HUES48 (cell line): ENCODE measurements around the gene FAM20B.

Experiments used
- H3K27ac ChIP-seq: one replicate; pipeline ENCODE4 v1.7.0; 2013; ENCODE audit warnings: low read depth, low read length, inconsistent platforms
- H3K27me3 ChIP-seq: 2 replicates; pipeline ENCODE4 v1.6.1; 2013; ENCODE audit warnings: mild to moderate bottlenecking, low read length; ENCODE audit not compliant: control insufficient read depth, insufficient read depth
- H3K36me3 ChIP-seq: 2 replicates; pipeline ENCODE4 v1.6.1; 2013; ENCODE audit warnings: low read length; ENCODE audit not compliant: control insufficient read depth, insufficient read depth
- H3K4me1 ChIP-seq: 2 replicates; pipeline ENCODE4 v1.6.1; 2013; ENCODE audit warnings: mild to moderate bottlenecking, low read length; ENCODE audit not compliant: control insufficient read depth, insufficient read depth
- H3K4me3 ChIP-seq: 2 replicates; pipeline ENCODE4 v1.5.1; 2013; ENCODE audit warnings: mild to moderate bottlenecking, low read depth, low read length
- H3K9ac ChIP-seq: 2 replicates; pipeline ENCODE4 v1.6.1; 2013; ENCODE audit warnings: mild to moderate bottlenecking, low read depth, low read length, moderate library complexity
- H3K9me3 ChIP-seq: 2 replicates; pipeline ENCODE4 v1.6.1; 2013; ENCODE audit warnings: low read length; ENCODE audit not compliant: control insufficient read depth, insufficient read depth

The FAM20B gene

GRCh38 chr1:179053486-179053885, 27.8 kb downstream of the FAM20B start:
- no peaks in the 10 kb centered on the region for H3K27me3 ChIP-seq
- no peak overlapping the region for H3K27ac ChIP-seq
- H3K4me3 ChIP-seq = no peak overlapping the region
- H3K36me3 ChIP-seq = peaks cover 17% of the 10 kb centered on the region
- H3K4me1 ChIP-seq = peaks cover 12% of the 10 kb centered on the region
- H3K9me3 ChIP-seq = no peaks in the 10 kb centered on the region; the same call in 1 of the 2 replicates
- H3K9ac ChIP-seq = no peak overlapping the region

GRCh38 chr1:179055937-179056336, 30.2 kb downstream of the FAM20B start:
- Histone ChIP-seq H3K27me3 (no peaks in the 10 kb centered on the region), H3K4me3 (no peak overlapping the region), H3K4me1 (peaks cover 24% of the 10 kb centered on the region), H3K36me3 (peaks cover 17% of the 10 kb centered on the region), H3K27ac (no peak overlapping the region), H3K9ac (no peak overlapping the region), H3K9me3 (no peaks in the 10 kb centered on the region; the same call in 1 of the 2 replicates)

- Histone ChIP-seq H3K27ac (peak overlapping the region; percentile 60), H3K36me3 (peaks cover 18% of the 10 kb centered on the region), H3K27me3 (no peaks in the 10 kb centered on the region), H3K9me3 (no peaks in the 10 kb centered on the region; the same call in 1 of the 2 replicates), H3K4me1 (peaks cover 21% of the 10 kb centered on the region), H3K9ac (no peak overlapping the region; the same call in 1 of the 2 replicates), H3K4me3 (no peak overlapping the region)
Observed at GRCh38 chr1:179058487-179059483, 33.1 kb downstream of the FAM20B start.

GRCh38 chr1:179061360-179062282, 35.9 kb downstream of the FAM20B start:
- no peak overlapping the region for H3K4me3 ChIP-seq
- H3K36me3 ChIP-seq = peaks cover 24% of the 10 kb centered on the region
- no peaks in the 10 kb centered on the region for H3K27me3 ChIP-seq
- no peak overlapping the region for H3K9ac ChIP-seq
- H3K27ac ChIP-seq = no peak overlapping the region
- no peaks in the 10 kb centered on the region; the same call in 1 of the 2 replicates for H3K9me3 ChIP-seq
- H3K4me1 ChIP-seq = peaks cover 21% of the 10 kb centered on the region

GRCh38 chr1:179066471-179066870, 40.8 kb downstream of the FAM20B start:
- Histone ChIP-seq H3K4me3 (no peak overlapping the region), H3K36me3 (peaks cover 34% of the 10 kb centered on the region), H3K27me3 (no peaks in the 10 kb centered on the region), H3K9me3 (no peaks in the 10 kb centered on the region), H3K4me1 (no peaks in the 10 kb centered on the region), H3K27ac (no peak overlapping the region), H3K9ac (no peak overlapping the region)

- Histone ChIP-seq H3K4me3 (no peak overlapping the region), H3K36me3 (peaks cover 10% of the 10 kb centered on the region; the same call in 1 of the 2 replicates), H3K27ac (no peak overlapping the region), H3K4me1 (peaks cover 11% of the 10 kb centered on the region), H3K27me3 (no peaks in the 10 kb centered on the region), H3K9me3 (no peaks in the 10 kb centered on the region), H3K9ac (no peak overlapping the region)
Observed at GRCh38 chr1:179077396-179077795, 51.7 kb downstream of the FAM20B start.

- Histone ChIP-seq H3K27me3 (peaks cover 3% of the 10 kb centered on the region; the same call in 1 of the 2 replicates), H3K27ac (no peak overlapping the region), H3K4me3 (no peak overlapping the region)
Observed at GRCh38 chr1:179079113-179079761, 53.5 kb downstream of the FAM20B start.

GRCh38 chr1:179080866-179081686, 55.4 kb downstream of the FAM20B start:
- Histone ChIP-seq H3K4me3 (peak overlapping the region; percentile 89), H3K36me3 (no peaks in the 10 kb centered on the region; the same call in 1 of the 2 replicates), H3K27ac (peak overlapping the region; percentile 74), H3K4me1 (peaks cover 20% of the 10 kb centered on the region), H3K9ac (peak overlapping the region; percentile 81; the same call in 1 of the 2 replicates), H3K9me3 (no peaks in the 10 kb centered on the region), H3K27me3 (peaks cover 3% of the 10 kb centered on the region; the same call in 1 of the 2 replicates)

More at GRCh38 chr1:179079113-179079761, 53.5 kb downstream of the FAM20B start:
- Histone ChIP-seq H3K9me3 (no peaks in the 10 kb centered on the region), H3K9ac (no peak overlapping the region), H3K4me1 (peaks cover 20% of the 10 kb centered on the region), H3K36me3 (peaks cover 1% of the 10 kb centered on the region; the same call in 1 of the 2 replicates)

- Histone ChIP-seq H3K4me3 (peak within 1 kb of the TSS; percentile 89), H3K9me3 (no peaks in the 10 kb centered on the region), H3K4me1 (peaks cover 20% of the 10 kb centered on the region), H3K27ac (peak within 1 kb of the TSS; percentile 74), H3K36me3 (no peaks in the 10 kb centered on the region; the same call in 1 of the 2 replicates), H3K9ac (peak within 1 kb of the TSS; percentile 81), H3K27me3 (peaks cover 3% of the 10 kb centered on the region; the same call in 1 of the 2 replicates)
Observed at GRCh38 chr1:179081687-179082332, 56.1 kb downstream of the FAM20B start, which contains the start of gene TOR3A. Gene TOR3A (plus strand): TSS chr1:179082070. CDS start chr1:179082129, 59 bp downstream.
